T-helper 1 cell treated with Interleukin-12 subunit alpha and Interleukin-12 subunit beta and Interleukin-4 antibody, amounts not matched to agents 30 ng/mL and 1 ng/mL, for 36 hours (primary cell): ENCODE results near the gene TLDC2. TPM values are rescaled to one million over a fixed set of nuclear protein-coding genes. Genes with fewer than 3 reads are reported as not detected.
"Not testable (repeated sequence)": the region's sequence is repeated elsewhere in the genome, so short reads cannot be mapped to it uniquely, and the experiment has no call there.

Source experiments
- intact Hi-C: fragments of 100-400 bp; cut with micrococcal nuclease; formaldehyde crosslinking; loops from one replicate; pipeline ENCODE4 v1.15.1; 2024
- total RNA-seq: library from RNA; stranded (reverse); gene quantifications from 2 replicates; pipeline ENCODE4 v1.2.3, GENCODE V29; 2022

TLDC2 gene
- total RNA-seq = not detected in 2 replicates

DNA sequence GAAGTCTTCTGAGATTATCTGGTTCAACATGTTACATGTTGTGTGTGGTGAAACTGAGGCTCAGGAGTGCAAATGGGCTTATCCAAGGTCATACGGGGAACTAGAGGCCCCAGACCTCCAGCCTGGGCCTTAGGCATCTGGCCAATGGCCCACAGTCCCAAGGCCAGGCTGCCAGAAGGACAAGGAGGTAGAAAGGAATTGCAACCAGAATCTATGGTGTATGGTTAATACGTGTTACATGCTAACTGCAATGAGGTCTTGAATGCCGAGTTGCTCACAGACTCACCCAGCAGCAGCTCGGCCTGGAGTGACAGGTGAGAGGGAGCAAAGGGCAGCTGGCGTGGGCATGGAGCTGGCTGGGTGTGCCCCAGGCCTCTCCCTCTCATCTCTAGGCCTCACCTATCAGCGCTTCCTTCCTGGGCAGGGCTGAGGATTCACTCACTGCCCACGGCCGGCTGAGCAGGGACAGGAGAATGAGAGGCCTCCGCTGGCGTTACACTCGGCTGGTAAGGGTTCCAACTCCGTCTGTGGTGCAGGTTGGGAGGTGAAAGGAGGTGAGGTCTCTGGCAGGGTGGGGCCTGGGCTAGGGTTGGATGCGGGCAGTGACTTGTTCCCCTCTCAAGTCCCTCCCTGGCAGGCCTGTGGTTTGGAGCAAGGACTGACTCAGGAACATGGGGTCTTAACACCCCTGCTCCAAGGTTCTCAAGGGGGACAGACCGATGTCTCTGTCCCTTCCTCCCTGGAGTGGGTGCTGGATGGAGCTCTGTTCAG lies at the start of gene TLDC2:
Gene TLDC2, plus strand, starts transcription at position 437 of the 771 bp plus-strand sequence. Its CDS starts 37 bp downstream, at position 474.
- intact Hi-C loops = no loop called here

DNA sequence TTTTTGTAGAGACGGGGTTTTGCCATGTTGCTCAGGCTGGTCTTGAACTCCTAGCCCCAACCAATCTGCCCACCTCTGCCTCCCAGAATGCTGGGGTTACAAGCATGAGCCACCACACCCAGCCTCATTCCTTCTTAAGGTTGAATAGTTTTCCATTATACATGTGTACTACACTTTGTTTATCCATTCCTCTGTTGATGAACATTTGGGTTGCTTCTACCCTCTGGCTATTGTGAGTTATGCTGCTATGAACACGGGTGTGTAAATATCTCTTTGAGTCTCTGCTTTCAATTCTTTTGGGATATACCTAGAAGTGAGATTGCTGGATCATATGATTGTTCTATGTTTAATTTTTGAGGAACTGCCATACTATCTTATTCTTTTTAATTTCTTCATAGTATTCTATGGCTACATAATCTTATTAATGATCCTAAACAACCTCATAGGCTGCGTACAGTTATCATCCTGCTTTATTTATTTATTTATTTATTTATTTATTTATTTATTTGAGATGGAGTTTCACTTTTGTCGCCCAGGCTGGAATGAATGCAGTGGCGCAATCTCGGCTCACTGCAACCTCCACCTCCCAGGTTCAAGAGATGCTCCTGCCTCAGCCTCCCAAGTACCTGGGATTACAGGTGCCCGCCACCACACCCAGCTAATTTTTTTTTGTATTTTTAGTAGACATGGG lies 49.2 kb upstream of the TLDC2 start:
- intact Hi-C loops = no loop called here

DNA sequence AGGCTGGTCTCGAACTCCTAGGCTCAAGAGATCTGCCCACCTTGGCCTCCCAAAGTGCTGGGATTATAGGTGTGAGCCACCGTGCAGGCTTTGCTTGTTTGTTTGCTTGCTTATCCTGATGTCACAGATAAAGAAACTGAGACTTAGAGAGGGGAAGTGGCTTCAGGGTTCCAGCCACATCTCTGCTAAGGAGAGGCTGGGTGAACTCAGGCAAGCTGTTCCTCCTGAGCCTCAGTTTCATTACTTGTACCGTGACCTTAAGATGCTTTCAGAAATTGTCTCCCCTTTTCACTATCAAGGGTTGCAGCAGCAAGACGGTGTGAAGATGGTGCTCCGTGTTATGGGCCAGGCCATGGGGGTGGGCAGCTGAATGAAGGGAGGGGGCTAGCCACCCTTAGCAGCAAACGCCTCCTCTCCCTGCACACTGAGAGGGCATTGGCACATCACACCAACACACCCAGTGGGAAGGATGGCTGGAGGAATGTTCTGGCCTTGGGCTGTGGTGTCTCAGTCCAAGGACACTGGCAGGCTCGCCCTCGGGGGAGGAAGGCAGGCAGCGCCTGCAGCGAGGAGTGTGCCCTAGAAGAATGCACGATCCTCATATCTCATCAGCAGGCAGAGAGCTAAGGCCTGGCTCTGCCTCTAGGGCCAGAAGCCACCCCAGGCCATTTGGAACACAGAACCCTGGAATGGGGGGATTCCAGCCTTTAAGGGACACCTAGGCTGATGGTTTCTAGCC lies 48.2 kb upstream of the TLDC2 start:
- intact Hi-C loops = no loop called here

- intact Hi-C loops = loop anchor here (10.0 kb wide), 1 partner anchor 264 kb away; the partner anchor contains the start of gene RBL1
Measured at GRCh38 chr20:36830791-36831691, 44.9 kb upstream of the TLDC2 start.

- intact Hi-C loops = loop anchor here (10.0 kb wide), 1 partner anchor 262 kb away; the partner anchor contains the start of gene RBL1
Measured at GRCh38 chr20:36832791-36833190, 43.1 kb upstream of the TLDC2 start.

DNA sequence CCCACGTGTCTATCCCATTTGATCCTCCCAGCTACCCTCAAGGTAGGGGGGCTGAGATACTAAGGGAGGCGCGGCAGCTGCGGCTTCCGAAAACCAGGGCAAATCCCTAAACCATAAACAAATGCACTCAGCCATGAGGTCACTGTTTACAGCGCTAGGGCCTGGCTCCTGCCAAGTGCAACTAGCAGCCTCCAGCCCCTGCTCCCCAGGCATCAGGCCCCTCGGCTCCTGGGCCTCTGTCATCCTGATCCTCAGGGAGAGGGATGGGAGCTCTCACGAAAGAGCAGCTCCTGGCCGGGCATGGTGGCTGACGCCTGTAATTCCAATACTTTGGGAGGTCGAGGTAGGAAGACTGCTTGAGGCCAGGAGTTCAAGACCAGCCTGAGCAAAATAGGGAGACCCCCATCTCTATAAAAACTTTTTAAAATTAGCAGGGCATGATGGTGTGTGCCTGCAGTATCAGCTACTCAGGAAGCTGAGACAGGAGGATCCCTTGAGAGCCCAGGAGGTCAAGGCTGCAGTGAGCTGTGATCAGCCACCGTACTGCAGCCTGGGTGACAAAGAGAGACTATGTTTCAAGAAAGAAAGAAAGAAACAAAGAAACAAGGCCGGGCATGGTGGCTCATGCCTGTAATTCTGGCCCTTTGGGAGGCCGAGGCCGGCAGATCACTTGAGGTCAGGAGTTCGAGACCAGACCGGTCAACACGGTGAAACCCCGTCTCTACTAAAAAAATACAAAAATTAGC lies 42.5 kb upstream of the TLDC2 start:
- intact Hi-C loops = loop anchor here (2.0 to 10.0 kb wide), 3 partner anchors 23 to 261 kb away; partner anchors contain the start of gene RBL1

- intact Hi-C loops = loop anchor here (1.0 to 10.0 kb wide), 6 partner anchors 8 to 260 kb away; partner anchors contain the start of genes DSN1, RBL1 and SAMHD1
Measured at GRCh38 chr20:36835025-36835424, 40.9 kb upstream of the TLDC2 start.

- intact Hi-C loops = loop anchor here (1.0 to 10.0 kb wide), 6 partner anchors 8 to 259 kb away; partner anchors contain the start of genes DSN1, RBL1 and SAMHD1
Measured at GRCh38 chr20:36835453-36836198, 40.3 kb upstream of the TLDC2 start.

DNA sequence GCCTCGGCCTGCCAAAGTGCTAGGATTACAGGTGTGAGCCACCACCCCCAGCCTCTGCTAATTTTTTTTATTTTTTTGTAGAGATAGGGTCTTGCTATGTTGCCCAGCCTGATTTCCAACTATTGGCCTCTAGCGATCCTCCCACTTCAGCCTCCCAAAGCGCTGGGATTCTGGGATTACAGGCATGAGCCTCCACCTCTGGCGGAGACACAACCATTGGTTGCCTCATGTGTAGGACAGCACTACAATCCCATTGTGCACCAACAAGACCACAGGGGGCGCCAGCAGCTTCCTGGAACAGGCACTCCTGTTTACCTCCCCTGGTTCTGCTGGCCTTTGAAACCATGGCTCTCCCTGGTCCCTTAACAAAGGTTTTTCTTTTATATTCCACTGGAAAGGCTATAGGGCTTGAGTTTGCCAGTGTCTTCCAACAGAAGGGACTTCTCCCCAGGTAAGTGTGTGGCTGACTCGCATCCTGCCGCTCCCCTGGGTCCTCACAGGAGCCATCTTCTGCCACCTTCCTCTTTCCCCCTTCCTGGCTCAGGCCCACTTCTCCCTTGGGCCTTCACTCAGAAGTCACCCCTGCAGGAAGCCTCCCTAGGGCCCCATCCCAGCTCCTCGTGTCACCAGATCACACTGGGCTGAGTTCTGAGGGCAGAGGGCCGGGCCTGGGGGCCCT lies 39.2 kb upstream of the TLDC2 start:
- intact Hi-C loops = loop anchor here (5.0 to 10.0 kb wide), 2 partner anchors 116 to 258 kb away; partner anchors contain the start of genes RBL1 and SAMHD1

GRCh38 chr20:36838376-36838775 lies 37.6 kb upstream of the TLDC2 start:
- intact Hi-C loops = loop anchor here (5.0 to 10.0 kb wide), 2 partner anchors 114 to 256 kb away; partner anchors contain the start of genes RBL1 and SAMHD1

DNA sequence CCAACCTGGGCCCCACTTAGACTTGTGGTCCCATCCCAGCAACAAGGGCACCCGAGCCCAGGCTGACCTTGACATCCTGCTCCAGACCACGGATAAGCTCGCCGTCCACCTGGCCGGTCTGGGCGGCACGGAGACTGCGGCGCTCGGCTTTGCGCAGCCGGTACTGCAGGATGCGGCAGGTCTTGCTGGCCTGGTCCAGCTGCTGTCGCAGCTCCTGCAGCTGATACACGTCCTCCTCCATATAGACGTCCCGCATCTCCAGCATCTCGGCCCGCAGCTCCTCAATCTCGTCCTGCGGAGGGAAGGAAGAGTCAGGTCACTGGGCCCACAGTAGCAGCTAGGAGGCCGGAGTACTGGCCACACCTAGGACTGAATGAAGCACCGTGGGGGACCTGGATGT lies 36.8 kb upstream of the TLDC2 start:
- intact Hi-C loops = loop anchor here (5.0 to 10.0 kb wide), 2 partner anchors 113 to 256 kb away; partner anchors contain the start of genes RBL1 and SAMHD1

GRCh38 chr20:36841030-36841429 lies 34.9 kb upstream of the TLDC2 start:
- intact Hi-C loops = not testable (repeated sequence)

DNA sequence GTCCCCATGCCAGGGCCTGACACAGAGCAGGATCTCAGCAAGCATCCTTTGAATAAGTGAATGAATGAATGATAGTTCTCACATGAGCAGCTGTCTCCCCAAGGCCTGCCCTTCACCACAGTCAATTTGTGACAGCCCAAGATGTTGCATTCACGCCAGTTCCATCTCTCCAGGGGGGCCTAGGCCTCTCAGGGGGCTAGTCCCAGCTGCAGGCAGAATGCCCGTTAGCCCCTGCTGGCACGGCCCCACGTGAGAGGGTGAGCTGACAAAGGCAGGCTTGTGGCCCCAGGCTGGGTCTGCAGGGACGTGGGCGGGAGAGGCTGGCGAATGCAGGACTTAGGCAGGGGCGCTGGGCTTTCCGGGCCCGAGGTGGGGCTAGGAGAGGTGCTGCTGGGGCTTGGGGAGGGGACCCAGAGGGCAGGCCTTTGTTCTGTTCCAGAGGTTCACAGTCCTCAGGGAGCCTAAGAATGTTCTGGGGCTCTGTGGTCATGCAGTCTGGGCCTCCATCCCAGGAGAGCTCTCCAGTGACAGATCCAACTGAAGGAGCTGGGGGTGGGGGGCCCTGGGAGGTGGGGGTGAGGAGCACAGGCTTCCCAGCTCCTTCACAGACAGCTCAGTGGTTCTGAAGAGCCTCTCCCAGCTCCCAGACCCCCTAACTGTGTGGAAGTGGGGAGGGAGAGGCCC lies 30.5 kb upstream of the TLDC2 start:
- intact Hi-C loops = no loop called here

GRCh38 chr20:36847009-36847709 lies 28.8 kb upstream of the TLDC2 start:
- intact Hi-C loops = no loop called here

- intact Hi-C loops = no loop called here
Measured at GRCh38 chr20:36847710-36848040, 28.3 kb upstream of the TLDC2 start.

DNA sequence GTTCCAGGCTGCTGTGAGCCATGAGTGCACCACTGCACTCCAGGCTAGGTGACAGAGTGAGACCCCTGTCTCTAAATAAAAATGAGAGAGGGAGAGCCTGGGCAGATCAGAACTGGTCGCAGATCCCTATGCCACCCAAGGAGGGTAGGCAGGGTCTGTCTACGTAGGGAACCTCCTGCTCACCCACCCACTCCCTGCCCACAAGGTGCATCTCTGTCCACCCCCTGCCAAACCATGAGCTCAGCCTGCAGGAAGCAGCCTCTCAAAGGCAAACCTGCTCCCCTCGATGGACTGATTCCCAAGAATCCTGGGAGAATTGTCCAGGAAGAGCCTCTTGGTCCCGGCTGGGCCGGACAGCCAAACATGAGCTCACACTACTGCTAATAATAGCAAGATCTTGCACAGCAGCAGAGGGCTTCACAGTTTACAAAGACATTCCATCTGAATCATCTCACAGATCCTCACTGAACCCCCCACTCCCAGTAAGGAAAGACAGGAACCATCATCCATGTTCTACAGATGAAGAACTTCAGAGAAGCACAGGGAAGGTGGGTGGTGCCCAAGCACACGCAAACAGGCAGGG lies 27.8 kb upstream of the TLDC2 start:
- intact Hi-C loops = no loop called here

DNA sequence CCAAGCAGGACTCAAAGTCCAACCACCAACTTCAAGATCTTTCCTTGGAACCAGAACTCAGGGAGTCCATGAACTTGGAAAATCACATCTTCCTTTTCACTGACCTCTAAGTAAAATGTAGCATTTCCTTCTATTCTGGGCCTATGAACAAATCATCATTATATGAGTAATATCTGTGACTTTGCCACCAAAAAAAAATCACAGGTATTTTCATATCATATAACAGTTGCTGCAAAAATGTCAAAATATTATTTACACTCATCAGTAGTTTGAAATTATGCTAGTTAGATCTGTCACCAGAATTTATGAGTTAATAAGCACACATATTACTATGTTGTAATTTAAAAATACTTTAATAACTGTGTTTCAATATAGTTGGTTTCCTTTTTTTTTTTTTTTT lies 27.3 kb upstream of the TLDC2 start:
- intact Hi-C loops = no loop called here
